Omental fat pad (tissue), 4 donors: ENCODE data around the gene NMUR1. TPM values are rescaled to one million over a fixed set of nuclear protein-coding genes. Genes with fewer than 3 reads are reported as not detected.

Experiments used
- ATAC-seq: fragments of 150-250 bp; one replicate; pipeline ENCODE4 v1.9.1; 2016; ENCODE audit warnings: mild to moderate bottlenecking, moderate library complexity; ENCODE audit not compliant: low FRiP score
- DNase-seq: peaks from one replicate; pipeline ENCODE4 v3.0.0-alpha.2; 2019; ENCODE audit warnings: low spot score
- total RNA-seq, 4 donors: library from RNA; depleted of rRNA; stranded (reverse); fragments of >200 nt; gene quantifications; one replicate each; pipeline ENCODE4 v1.1.0, GENCODE V29; 2016
- TF ChIP-seq, protein P1 (sequence below), 3 donors: fragments of 450-650 bp; IDR thresholded peaks; one replicate each; pipeline ENCODE4 v1.5.1; 2016 to 2017; ENCODE audit warnings: antibody characterized with exemption in 3 of 3, mild to moderate bottlenecking in 3 of 3, moderate library complexity in 2 of 3

NMUR1 gene
- total RNA-seq, 4 donors from 2014 or later, result 0.65 to 2.5 (median 1.4) TPM

DNA sequence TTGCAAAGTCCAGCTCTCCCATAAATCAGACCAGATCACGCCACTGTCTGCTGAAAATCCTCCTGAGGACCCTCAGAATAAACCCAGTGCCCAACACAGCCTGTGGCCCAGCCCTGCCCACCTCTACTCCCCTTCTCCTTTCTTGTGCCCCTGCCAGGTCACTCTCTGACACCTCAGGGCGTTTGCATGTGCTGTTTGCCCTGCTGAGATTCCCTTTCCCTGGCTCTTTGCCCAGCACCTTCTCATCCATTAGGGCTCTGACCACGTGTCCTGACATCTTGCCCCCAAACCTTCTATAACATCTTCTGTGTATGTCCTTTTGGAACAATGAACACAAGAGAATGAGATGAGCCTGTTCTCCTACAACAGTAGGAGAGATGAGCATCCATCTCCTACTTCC is 18.5 kb upstream of the NMUR1 start:
- TF ChIP-seq, protein P1, sequence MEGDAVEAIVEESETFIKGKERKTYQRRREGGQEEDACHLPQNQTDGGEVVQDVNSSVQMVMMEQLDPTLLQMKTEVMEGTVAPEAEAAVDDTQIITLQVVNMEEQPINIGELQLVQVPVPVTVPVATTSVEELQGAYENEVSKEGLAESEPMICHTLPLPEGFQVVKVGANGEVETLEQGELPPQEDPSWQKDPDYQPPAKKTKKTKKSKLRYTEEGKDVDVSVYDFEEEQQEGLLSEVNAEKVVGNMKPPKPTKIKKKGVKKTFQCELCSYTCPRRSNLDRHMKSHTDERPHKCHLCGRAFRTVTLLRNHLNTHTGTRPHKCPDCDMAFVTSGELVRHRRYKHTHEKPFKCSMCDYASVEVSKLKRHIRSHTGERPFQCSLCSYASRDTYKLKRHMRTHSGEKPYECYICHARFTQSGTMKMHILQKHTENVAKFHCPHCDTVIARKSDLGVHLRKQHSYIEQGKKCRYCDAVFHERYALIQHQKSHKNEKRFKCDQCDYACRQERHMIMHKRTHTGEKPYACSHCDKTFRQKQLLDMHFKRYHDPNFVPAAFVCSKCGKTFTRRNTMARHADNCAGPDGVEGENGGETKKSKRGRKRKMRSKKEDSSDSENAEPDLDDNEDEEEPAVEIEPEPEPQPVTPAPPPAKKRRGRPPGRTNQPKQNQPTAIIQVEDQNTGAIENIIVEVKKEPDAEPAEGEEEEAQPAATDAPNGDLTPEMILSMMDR (IDR thresholded peaks at IDR 0.05), result no peak
- DNase-seq (no peak), ATAC-seq (no peak)

- DNase-seq, result no peak
- TF ChIP-seq, protein P1 (IDR thresholded peaks at IDR 0.05), result no peak
Observed at GRCh38 chr2:231547315-231548110, 17.3 kb upstream of the NMUR1 start.

GRCh38 chr2:231546014-231546715 is 15.9 kb upstream of the NMUR1 start:
- no peak for DNase-seq
- ATAC-seq, result no peak
- TF ChIP-seq, protein P1 (IDR thresholded peaks at IDR 0.05), result no peak

More at GRCh38 chr2:231547315-231548110, 17.3 kb upstream of the NMUR1 start:
- no peak for ATAC-seq

DNA sequence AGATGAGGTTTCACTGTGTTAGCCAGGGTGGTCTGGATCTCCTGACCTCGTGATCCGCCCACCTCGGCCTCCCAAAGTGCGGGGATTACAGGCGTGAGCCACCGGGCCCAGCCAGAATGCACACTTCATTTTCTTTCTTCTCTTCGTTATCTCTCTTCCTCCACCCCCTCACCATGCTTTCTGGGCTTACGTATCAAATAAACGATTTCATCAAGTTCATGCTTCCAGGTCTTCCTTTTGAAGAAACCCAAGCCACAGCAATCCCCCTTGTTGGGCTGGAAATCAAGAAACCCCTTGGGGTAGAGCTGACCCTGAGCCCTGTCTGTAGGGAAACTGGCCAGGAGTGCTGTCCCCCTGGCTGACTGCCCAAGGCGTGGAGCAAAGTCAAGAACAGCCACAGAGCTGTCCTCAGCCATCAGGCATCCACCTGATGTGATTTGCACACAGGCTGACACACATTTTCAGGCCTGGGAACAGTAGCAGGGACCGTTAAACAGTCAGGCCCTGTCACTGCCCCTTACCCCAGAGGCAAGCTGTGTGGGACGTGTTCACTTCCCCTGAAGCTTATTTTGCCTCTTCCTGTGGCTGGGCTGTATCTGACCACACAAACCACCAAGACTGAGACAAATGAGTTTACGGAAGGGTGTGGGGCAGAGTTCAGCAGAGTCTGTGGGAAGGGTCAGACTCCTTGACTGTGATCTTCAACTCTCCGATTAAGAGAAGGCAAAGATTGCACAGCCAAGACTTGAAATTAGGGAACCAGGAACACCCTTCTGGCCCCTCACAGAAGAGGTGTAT is 15.1 kb upstream of the NMUR1 start:
- ATAC-seq, result peak; percentile 47
- DNase-seq, result no peak
- TF ChIP-seq, protein P1 (IDR thresholded peaks at IDR 0.05), result no peak

- DNase-seq (no peak), ATAC-seq (no peak)
- TF ChIP-seq, protein P1 (IDR thresholded peaks at IDR 0.05), result no peak
Observed at GRCh38 chr2:231542136-231542535, 11.9 kb upstream of the NMUR1 start.

- TF ChIP-seq, protein P1 (IDR thresholded peaks at IDR 0.05), result no peak
- ATAC-seq (no peak), DNase-seq (no peak)
Observed at GRCh38 chr2:231541645-231542044, 11.4 kb upstream of the NMUR1 start.
